IPS DF 4.7 (cell line): ENCODE data around the gene NUTM1.
"Not testable (repeated sequence)": the region's sequence is repeated elsewhere in the genome, so short reads cannot be mapped to it uniquely, and the experiment has no call there.

Experiments
- DNase-seq: peaks from one replicate; pipeline ENCODE4 v3.0.0-alpha.2; 2013; ENCODE audit warnings: low spot score; ENCODE audit errors: extremely low read depth

NUTM1 gene

DNA sequence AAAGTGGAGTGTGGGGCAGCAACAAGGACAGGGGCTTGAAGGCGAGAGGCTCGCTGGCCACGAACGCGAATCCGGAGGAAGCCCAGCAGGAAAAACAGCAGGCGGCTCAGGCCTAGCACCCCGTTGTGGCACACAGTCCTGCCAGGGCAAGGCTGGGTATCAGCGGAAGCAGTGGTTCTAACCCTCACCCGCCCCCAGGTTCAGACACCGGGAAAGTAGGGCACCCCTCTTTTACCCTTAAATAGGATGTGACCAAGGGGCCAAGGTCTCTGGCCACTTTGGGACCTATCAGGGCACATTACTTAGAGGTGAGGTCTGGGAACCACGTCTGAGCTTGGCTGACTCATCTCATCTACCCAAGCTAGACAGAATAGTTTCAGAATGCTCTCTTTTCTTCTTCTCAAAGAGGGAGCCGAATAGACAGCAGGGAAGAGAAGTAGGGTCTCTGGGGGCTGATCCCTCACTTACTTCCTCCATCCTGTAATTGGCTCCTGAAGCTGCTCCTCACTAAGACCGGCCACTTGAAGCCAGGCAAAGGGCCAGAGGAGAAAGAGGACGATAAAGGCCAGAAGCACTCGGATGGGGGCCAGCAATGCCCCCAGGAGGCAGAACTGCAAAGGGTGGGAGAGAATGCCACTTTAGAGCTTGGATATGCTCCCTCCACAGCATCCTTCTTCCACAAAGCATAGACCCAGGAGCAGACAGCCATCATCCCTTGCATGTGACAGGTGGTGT, 22.1 kb downstream of the NUTM1 start:
- DNase-seq, result no peak

DNA sequence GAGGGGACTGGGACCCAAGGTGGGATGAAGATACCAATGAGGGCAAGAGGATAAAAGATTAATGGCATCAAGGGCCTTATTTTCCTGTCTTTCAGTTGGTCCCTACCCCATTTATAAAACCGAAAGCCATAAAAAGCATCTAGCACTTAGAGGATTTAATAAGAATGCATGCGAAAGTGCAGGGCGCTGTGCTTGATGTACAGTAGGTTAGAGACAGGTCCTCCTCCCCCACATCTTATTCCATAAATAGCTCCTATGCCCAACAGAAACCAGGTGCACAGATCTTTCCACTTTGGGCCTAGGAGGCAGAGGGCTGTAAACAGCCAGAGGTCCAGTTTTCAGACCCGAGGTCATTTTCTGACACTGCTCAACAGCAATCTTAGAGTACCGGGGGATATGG, 22.7 kb downstream of the NUTM1 start:
- DNase-seq, result no peak

DNA sequence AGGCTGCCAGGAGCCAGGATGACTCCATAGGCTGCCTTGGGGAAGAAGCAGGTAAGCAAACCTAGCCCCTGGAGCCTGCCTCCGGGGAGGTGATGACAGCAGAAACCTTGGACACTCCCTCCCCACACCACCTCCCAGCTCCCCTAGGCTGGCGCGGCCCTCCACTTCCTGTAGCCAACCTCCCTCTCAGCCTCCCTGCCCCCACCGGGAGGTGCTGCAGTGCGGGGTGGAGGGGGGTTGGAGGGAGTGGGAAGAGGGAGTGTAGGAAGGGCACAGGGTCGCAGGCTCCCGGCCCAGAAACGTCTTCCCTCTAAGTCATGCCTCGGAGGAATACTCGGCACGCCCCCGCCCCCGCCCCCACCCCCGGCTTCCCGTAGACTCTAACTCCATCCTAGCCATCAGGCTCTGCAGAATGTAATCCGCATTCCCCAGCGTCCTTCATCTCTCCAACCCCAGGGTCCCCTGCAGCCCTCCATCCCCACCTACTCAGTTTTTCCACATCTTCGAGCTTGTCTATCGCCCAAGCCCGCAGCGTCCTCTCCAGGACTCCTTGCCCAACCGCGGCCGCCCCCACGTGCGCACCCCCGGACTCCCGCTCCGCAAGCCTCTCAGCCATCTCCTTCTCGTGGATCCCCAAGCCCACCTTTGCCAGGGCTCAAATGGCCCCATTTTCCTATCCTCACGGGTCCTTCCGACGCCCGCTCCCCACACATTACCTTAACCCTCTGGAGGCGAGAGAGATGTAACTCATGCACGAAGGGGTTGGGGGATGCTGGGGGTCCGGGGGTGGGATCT, 23.4 kb downstream of the NUTM1 start:
- DNase-seq, result no peak

DNA sequence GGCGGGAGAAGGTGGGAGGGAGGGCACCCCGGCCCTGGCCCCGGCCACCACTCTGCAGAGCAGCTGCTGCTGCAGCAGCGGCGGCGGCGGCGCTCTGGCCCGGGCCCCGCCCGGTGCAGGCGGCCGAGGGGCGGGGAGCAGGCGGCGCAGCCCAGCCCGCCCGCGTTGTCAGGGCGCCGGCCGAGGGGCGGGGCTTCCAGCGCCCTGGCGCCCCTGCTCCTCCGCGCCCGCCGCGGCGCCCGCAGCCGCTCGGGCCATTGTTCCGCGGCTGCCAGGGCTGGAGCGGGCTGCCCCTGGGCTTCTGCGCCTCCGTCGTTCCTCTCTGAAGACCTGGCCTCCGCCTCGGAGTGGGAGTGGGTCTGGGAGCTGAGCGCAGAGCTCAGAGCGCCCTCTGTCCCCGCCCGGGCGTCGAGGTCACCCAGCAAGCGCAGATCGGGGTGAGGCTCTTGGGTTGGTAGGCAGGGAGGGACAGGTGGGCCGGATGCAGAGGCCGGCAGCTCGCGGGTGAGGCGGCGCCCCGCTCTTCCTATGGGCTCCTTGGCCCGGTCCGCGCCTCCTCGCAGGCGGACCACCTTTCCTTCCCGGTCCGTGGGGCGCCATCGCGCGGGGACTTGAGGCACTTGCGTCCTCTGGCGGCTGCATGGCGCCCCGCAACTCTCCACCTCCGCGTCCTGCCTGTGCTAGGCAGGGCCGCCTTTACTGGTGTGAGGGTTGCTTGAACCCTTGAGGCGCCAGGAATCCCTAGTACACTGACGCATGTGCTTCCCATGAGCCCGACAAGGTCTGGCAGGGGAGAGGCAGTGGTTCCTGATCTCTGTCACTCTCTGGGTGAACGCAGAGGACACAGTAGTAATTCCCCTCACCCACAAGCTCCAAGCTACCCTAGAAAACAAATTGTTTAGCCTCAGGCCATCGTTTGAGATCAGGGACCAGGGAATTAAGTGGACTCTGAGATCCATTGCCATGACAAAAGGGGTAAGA, 24.3 kb downstream of the NUTM1 start, which contains the start of gene LPCAT4:
Gene LPCAT4, minus strand, starts transcription at position 96 of the 981 bp plus-strand sequence. CDS start 96 bp downstream, outside the sequence.
- no peak for DNase-seq

DNA sequence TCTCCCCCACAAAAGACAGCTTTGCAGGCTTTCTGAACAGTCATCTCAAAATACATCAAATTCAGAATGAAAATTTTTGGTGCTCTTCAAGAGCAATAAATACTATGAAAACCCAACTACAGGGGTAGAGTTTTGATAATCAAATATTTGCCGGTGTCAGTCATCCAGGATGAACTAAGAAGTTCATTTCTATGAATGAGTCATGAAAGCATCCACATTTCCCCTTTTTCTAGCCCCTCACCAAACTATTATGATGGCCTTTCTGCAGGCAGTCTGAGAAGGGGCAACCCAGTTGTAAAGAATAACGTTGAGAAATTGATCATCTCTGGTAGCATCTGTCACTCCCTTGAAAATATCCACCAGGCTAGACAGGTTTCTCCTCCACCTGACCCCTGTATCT, 27.0 kb downstream of the NUTM1 start:
- DNase-seq, result no peak

DNA sequence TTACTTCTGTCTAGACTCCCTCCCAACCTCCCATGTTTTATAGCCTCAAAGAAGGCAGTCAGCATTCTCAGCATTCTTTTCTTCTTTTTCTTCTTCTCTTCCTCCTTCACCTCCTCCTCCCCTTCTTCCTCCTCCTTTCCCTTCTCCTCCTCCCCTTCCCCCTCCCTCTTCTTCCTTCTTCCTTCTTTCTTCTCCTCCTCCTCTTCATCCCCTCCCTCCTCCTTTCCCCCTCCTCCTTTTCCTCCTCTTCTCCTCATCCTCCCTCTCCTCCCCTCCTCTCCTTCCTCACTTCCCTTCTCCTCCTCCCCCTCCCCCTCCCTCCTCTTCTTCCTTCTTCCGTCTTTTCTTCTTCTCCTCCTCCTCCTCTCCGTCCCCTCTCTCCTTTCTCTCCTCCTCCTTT, 27.5 kb downstream of the NUTM1 start:
- no peak for DNase-seq

DNA sequence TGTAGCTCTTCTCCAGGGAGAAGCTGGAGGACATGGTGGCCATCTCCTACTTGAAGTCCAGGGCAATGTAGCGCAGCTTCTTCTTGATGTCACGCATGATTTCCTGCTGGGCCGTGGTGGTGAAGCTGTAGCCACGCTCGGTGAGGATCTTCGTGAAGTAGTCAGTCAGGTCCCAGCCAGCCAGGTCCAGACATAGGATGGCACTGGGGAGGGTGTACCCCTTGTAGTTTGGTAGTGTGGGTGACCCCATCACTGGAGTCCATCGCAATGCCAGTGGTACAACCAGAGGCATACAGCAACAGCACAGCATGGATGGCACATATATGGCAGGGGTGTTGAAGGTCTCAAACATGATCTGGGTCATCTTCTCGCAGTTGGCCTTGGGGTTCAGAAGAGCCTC, 30.8 kb downstream of the NUTM1 start:
- no peak for DNase-seq

DNA sequence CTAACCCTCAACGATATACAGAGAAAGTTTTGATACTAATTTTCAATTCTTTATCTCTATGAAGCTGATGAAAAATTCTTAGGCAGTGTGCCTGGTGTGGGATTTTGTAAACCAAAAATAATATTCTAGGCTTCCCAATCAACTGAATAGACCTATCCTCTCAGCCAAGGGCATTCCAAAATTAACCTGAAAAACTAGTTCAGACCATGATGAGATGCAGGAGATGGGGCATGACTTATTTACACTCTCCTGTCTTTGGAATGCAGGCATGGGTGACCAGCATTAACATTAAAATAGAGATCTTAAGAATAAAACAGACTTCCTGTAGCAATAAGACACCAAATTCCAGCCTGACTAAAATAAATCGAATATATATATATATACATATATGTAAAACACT, 31.7 kb downstream of the NUTM1 start:
- no peak for DNase-seq

DNA sequence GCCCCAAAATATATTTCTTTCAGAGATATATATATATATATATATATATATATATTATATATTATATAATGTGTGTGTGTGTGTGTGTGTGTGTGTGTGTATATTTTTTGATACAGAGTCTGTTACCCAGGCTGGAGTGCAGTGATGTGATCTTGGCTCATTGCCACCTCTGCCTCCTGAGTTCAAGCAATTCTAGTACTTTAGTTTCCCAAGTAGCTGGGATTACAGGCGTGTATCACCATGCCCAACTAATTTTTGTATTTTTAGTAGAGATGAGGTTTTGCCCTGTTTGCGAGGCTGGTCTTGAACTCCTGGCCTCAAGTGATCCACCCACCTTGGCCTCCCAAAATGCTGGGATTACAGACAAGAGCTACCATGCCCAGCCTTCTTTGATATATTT, 32.4 kb downstream of the NUTM1 start:
- not testable (repeated sequence) for DNase-seq

DNA sequence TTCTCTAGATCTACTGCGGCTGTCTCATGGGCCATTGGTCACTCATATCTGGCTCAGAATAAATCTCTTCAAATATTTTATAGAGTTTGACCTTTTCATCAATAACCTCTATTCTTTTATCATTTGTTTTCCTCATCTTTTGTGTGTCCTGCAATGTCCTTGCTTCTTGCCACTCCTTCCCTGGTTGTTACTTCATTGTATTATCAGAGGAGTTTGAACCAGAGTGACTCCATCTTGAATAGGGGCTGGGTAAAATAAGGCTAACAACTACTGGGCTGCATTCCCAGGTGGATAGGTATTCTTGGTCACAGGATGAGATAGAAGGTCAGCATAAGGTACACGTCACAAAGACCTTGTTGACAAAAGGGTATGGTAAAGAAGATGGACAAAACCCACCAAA, 33.7 kb downstream of the NUTM1 start:
- no peak for DNase-seq

DNA sequence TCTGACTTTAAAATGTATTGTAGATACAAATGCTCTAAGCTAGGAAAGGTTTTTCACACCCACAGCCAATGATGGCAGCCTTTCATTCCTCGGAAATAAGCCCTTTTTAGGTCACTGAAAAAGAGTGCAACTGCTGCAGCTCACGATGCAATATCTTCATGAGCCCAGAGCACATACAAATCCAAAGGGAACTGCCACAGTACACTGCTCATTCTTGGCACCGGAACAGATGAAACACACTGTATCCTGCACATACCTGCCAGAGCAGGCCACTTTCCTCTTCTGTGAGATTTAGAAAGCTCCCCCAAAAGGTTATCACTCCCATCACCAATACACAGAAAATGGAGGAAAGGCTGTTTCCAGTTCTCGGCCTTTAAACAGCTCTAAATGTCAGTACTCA, 37.4 kb downstream of the NUTM1 start:
- not testable (repeated sequence) for DNase-seq

DNA sequence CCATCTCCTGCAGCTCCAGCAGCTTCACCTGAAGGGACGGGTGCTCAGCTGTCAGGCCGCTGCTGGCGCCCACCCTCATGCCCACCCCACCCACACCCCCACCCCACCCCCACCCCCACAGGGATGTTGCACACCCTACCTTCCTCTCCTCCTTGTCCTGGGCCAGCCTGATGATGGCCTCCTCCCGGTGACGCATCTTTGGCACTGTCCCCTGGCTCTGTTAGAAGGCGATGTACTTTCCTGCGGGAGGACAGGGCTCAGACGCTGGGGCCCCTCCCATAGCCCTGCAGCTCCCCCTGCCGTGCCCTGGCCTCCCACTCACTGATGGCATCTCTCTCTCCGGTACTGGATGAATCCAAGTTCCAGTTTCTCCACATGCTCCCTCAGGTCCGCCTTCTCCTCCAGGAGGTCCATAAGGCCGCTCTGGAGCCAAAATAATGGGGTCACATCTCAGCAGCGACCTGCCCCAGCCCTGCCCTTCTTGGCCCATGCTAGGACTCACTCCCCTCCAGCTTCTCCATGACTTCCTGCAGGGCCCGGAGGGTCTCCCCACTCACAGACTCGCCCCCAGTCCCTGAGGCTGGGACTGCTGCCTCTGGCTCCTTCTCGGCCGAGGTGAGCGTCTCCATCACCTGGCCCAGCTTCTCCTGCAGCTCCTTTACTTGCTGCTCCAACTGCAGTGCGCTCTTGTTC, 38.9 kb downstream of the NUTM1 start:
- not testable (repeated sequence) for DNase-seq

DNA sequence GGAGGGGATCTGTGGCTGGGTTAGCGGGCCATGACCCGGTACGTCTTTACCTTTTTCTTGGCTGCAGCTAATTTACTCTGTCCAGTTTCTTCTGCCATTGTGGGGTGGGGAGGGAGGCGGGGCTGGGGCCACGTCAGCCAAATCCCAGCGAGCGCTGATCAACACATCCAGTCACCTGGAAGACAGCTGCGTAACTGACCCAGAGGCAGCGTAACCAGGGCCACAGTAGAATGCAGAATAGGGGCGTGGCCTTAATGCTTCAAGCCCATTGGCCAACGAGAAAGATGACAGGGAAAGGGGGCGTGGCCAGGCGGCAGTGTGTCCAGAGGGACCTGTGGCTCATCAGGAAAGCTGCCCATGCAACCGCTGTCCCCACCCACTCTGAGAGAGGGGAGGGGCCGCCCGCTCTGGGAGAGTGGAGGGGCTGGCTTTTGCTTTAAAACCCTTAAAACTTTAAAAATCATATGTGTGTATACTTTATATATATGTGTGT, 46.5 kb downstream of the NUTM1 start:
- not testable (repeated sequence) for DNase-seq

DNA sequence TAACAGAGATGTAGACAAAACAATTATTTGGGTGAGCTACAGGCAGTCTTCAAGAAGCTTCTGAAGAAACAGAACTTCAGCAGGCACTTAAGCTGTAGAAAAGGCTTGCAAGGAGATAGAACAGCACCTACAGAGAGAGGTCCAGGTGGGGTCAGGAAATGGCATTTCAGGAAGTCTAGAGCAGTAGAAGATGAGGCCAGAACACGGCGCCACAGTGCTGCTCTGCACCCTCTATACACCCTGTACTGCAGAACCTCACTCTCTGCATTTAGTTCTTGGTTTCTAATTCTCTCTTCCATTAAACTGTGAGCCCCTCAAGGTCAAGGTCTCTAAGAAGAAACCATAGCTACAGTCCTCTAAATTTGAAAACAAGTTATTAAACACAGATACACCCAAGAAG, 49.9 kb downstream of the NUTM1 start:
- not testable (repeated sequence) for DNase-seq

DNA sequence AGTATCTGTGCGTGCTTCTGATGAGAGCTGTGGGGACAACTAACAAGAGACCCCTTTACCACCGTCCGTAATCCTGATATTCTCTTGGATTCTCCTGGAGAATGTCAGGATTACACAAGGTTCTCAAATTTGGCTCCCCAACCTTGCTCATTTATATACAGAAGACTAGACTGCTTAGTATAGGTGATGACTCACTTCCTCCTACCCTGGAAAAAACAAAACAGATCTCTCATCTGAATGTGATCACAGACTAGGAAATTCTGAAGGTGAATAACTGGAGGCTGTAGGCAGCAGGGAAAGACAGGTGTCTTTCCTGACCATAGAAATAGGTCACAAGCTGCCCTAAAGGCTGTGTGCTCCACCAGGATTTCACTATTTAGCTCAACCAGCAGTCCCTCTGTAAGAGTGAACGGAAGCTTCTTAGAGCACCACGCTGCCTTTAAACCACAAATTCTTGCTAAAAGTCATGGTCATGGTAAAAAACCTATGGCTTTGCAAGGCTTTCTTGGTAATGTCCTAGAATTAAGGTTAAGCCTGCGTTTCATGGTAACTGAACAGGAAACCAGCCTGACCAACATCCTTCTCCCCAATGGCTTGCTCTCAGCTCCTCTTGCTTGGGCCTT, 54.6 kb downstream of the NUTM1 start:
- DNase-seq, result not testable (repeated sequence)

DNA sequence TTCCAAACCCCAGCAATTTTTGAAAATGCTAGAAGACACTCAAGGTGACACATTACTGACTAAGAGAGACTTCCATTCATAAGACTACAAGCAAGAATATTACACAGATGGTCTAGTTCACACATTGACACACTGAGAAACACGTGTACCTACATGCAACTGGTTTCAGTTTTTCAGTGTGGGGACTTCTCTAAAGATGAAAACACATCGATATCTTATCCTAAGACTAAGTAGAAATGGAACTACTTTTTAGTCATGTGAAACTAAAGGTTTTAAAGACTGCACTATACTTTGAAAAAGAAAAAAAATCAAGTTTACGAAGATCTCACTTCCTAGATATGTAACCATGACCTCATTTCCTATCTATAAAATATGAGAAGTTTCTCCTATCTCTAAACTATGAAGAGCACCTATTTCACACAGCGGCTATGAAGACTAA, 60.1 kb downstream of the NUTM1 start:
- DNase-seq, result not testable (repeated sequence)

DNA sequence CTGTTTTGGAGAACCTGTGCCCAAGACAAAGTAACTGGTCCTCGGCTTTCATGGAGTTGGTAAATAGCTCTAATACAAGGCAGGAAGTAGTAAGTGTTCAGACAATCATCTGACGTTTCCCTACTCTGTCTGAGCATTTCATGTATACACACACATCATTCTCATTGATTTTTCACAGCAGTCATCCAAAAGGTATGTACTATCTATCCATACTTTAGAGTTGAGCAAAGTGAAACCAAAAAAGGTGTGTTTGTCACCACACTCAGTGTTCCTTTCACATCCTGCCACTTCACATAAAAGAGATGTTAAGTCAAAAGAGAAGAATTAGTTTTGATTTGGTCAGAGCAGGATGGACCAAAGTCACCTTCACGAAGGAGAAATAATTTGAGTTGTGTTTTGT, 60.8 kb downstream of the NUTM1 start:
- not testable (repeated sequence) for DNase-seq
